Mucosa of stomach (tissue), 1 donor: Measurements from ENCODE around the gene PTPRU.

ENCODE experiments used
- H3K27me3 ChIP-seq: one replicate; pipeline ENCODE4 v1.7.0; 2013; ENCODE audit warnings: mild to moderate bottlenecking, low read length; ENCODE audit not compliant: control insufficient read depth, insufficient read depth
- H3K36me3 ChIP-seq: one replicate; pipeline ENCODE4 v1.7.0; 2013; ENCODE audit warnings: low read length; ENCODE audit not compliant: control insufficient read depth, insufficient read depth
- H3K4me1 ChIP-seq: one replicate; pipeline ENCODE4 v1.7.0; 2013; ENCODE audit warnings: mild to moderate bottlenecking, low read length; ENCODE audit not compliant: control insufficient read depth, insufficient read depth
- H3K4me3 ChIP-seq: one replicate; pipeline ENCODE4 v1.7.0; 2013; ENCODE audit warnings: low read length
- H3K9ac ChIP-seq: one replicate; pipeline ENCODE4 v1.7.0; 2013; ENCODE audit warnings: mild to moderate bottlenecking, low read length, moderate library complexity
- H3K9me3 ChIP-seq: one replicate; pipeline ENCODE4 v1.7.0; 2013; ENCODE audit warnings: mild to moderate bottlenecking, low read length, moderate library complexity; ENCODE audit not compliant: control insufficient read depth
- donor health status: Pancreatic carcinoma.

PTPRU gene

GRCh38 chr1:29235955-29236711 lies at the start of gene PTPRU:
Gene PTPRU (plus strand): TSS chr1:29236522. CDS start chr1:29236645, 123 bp downstream.
- peak within 1 kb of the TSS; percentile 51 for H3K9ac ChIP-seq
- peaks cover 21% of the 10 kb centered on the region for H3K27me3 ChIP-seq
- no peaks in the 10 kb centered on the region for H3K9me3 ChIP-seq
- peak within 1 kb of the TSS; percentile 57 for H3K4me3 ChIP-seq
- no peaks in the 10 kb centered on the region for H3K36me3 ChIP-seq
- peaks cover 17% of the 10 kb centered on the region for H3K4me1 ChIP-seq

DNA sequence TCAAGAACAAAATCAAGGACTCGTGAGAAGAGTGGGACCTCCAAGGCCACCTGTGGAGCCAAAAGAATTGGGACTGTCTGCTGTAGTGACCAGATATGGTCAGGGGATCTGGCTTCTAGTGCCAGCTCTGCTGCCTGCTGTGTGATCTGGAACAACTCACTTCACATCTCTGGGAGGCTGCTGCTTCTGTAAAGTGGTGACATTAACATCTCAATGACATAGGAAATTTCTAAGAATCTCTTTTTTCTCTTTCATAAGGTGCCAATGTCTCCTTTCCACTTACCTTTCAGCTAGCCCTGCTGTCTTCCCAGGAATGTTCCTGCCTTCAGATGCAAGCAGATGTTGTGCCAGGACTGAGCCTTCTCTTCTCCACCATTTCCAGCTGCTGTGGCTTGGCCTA lies 49.6 kb upstream of the PTPRU start:
- no peaks in the 10 kb centered on the region for H3K27me3 ChIP-seq
- no peak overlapping the region for H3K9ac ChIP-seq
- H3K36me3 ChIP-seq = no peaks in the 10 kb centered on the region
- no peak overlapping the region for H3K4me3 ChIP-seq
- peaks cover 4% of the 10 kb centered on the region for H3K4me1 ChIP-seq
- no peaks in the 10 kb centered on the region for H3K9me3 ChIP-seq

- no peaks in the 10 kb centered on the region for H3K4me1 ChIP-seq
These were observed 45.6 kb upstream of the PTPRU start for GRCh38 chr1:29190718-29191117.

GRCh38 chr1:29193879-29194455 lies 42.4 kb upstream of the PTPRU start:
- no peaks in the 10 kb centered on the region for H3K36me3 ChIP-seq

More at GRCh38 chr1:29190718-29191117, 45.6 kb upstream of the PTPRU start:
- Histone ChIP-seq H3K9me3 (no peaks in the 10 kb centered on the region), H3K27me3 (no peaks in the 10 kb centered on the region), H3K4me3 (no peak overlapping the region), H3K9ac (no peak overlapping the region), H3K36me3 (no peaks in the 10 kb centered on the region)

GRCh38 chr1:29195881-29196291 lies 40.4 kb upstream of the PTPRU start:
- peaks cover 3% of the 10 kb centered on the region for H3K36me3 ChIP-seq
- no peaks in the 10 kb centered on the region for H3K9me3 ChIP-seq
- H3K4me3 ChIP-seq = no peak overlapping the region
- H3K9ac ChIP-seq = no peak overlapping the region
- no peaks in the 10 kb centered on the region for H3K4me1 ChIP-seq
- H3K27me3 ChIP-seq = no peaks in the 10 kb centered on the region

More at GRCh38 chr1:29193879-29194455, 42.4 kb upstream of the PTPRU start:
- H3K4me3 ChIP-seq = no peak overlapping the region
- no peaks in the 10 kb centered on the region for H3K27me3 ChIP-seq
- H3K9ac ChIP-seq = no peak overlapping the region
- no peaks in the 10 kb centered on the region for H3K9me3 ChIP-seq
- H3K4me1 ChIP-seq = no peaks in the 10 kb centered on the region

DNA sequence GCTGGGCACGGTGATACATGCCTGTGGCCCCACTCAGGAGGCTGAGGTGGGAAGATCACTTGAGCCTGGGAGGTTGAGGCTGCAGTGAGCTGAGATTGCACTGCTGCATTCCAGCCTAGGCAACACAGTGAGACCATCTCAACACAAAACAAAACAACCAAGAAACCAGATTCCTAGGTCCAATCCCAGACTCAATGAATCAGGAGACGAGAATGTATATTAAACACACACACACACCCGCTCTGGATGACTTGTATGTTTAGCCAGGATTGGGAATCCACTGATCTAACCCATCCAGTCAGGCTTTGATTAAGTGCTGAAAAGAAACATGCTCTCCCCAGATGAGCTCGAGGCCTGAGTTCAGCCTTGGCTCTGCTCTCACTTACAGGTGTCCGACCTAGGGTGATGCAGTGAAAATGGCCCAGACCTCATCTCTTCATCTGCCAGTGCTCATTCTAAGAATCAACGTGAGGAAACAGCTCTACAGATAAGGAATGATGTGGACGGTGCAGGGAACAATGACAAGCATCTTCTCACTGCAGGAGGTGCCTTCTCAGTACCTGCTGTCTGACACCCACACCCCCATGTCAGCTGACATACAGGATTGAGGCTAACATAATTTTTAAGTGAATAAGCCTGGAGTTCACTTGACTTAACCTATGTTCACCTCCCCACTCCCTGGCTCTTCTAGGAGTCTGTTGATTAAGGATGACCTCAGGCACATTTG lies 39.3 kb upstream of the PTPRU start:
- H3K27me3 ChIP-seq = no peaks in the 10 kb centered on the region
- no peaks in the 10 kb centered on the region for H3K9me3 ChIP-seq
- H3K36me3 ChIP-seq = peaks cover 3% of the 10 kb centered on the region
- peaks cover 2% of the 10 kb centered on the region for H3K4me1 ChIP-seq
- no peak overlapping the region for H3K4me3 ChIP-seq
- H3K9ac ChIP-seq = no peak overlapping the region

- H3K27me3 ChIP-seq = no peaks in the 10 kb centered on the region
- no peaks in the 10 kb centered on the region for H3K9me3 ChIP-seq
- no peak overlapping the region for H3K9ac ChIP-seq
- H3K4me1 ChIP-seq = peaks cover 7% of the 10 kb centered on the region
- no peak overlapping the region for H3K4me3 ChIP-seq
- peaks cover 3% of the 10 kb centered on the region for H3K36me3 ChIP-seq
These were observed 38.8 kb upstream of the PTPRU start for GRCh38 chr1:29197590-29197924.

DNA sequence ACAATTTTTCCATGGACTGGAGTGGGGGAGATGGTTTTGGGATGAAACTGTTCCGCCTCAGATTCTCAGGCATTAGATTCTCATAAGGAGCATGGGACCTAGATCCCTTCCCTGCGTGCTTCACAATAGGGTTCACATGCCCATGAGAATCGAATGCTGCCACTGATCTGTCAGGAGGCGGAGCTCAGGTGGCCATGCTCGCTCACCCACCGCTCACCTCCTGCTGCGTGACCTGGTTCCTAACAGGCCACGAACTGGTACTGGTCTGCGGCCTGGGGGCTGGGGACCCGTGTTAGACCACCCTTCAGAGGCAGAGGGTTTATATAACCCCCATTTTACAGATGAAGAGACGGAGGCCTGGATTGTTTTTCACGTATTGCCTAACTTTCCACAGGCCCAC lies 38.3 kb upstream of the PTPRU start:
- H3K9ac ChIP-seq = no peak overlapping the region
- peaks cover 9% of the 10 kb centered on the region for H3K4me1 ChIP-seq
- H3K27me3 ChIP-seq = no peaks in the 10 kb centered on the region
- peaks cover 3% of the 10 kb centered on the region for H3K36me3 ChIP-seq
- H3K9me3 ChIP-seq = no peaks in the 10 kb centered on the region
- no peak overlapping the region for H3K4me3 ChIP-seq

- Histone ChIP-seq H3K4me3 (no peak overlapping the region), H3K27me3 (no peaks in the 10 kb centered on the region), H3K36me3 (peaks cover 3% of the 10 kb centered on the region), H3K4me1 (peaks cover 9% of the 10 kb centered on the region), H3K9me3 (no peaks in the 10 kb centered on the region), H3K9ac (no peak overlapping the region)
These were observed 35.3 kb upstream of the PTPRU start for GRCh38 chr1:29200906-29201594.

DNA sequence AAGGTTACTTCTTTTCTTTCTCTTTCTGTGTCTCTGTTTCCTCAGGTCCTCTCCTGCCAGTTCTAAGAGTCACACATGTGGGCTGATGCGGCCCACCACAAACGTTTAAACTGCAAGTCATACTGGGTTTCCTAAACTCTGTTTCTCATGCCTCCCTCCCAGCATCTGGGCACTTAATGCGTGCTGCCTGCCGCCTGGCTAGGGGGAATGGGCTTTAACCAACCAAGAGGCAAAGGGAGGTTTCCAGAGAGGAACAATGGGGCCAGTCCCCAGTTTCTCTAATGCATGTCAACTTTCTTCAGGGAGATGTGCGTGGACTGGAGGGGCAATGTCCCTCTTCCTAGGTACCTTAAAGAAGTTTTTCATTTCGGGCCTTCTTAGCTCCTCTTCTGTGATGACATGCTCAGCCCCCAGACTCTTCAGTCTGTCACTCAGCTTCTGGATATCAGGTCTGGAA lies 34.7 kb upstream of the PTPRU start:
- no peaks in the 10 kb centered on the region for H3K9me3 ChIP-seq
- no peak overlapping the region for H3K4me3 ChIP-seq
- no peak overlapping the region for H3K9ac ChIP-seq
- peaks cover 3% of the 10 kb centered on the region for H3K36me3 ChIP-seq
- peaks cover 9% of the 10 kb centered on the region for H3K4me1 ChIP-seq
- H3K27me3 ChIP-seq = no peaks in the 10 kb centered on the region

DNA sequence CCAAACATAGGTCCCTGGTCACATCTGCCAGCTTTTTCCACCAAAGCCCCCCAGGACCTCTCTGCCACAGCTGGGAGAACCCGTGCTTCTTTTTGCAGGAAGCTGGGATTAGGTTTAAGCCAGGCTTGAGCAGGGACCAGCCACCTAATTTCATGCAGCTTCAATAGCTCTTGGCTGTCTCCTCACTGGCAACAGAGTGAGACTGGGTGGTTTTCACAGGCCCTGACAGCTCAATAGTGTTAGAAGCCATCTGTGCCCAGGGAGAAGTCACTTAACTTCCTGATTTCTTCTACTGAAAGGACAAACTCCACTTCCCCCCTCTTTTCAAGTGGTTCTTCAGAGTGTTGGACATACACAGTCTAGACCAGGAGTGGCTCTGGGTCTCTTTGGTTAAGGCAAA lies 34.3 kb upstream of the PTPRU start:
- H3K36me3 ChIP-seq = peaks cover 3% of the 10 kb centered on the region

More for the DNA sequence above, 34.3 kb upstream of the PTPRU start:
- Histone ChIP-seq H3K4me3 (no peak overlapping the region), H3K27me3 (no peaks in the 10 kb centered on the region), H3K9me3 (no peaks in the 10 kb centered on the region), H3K9ac (no peak overlapping the region), H3K4me1 (peaks cover 9% of the 10 kb centered on the region)
